AG09319 (cell line): ENCODE results near the gene C5orf63.
"Not testable (repeated sequence)": the region's sequence is repeated elsewhere in the genome, so short reads cannot be mapped to it uniquely, and the experiment has no call there.

ENCODE experiments used
- DNase-seq: peaks from one replicate; pipeline ENCODE4 v3.0.0-alpha.2; 2010; ENCODE audit warnings: low read depth; ENCODE audit errors: extremely low read depth
- TF ChIP-seq, protein P1 (sequence below): IDR thresholded peaks from 2 replicates; pipeline ENCODE4 v1.5.1; 2011; ENCODE audit warnings: low read depth, mild to moderate bottlenecking, inconsistent platforms, low read length, moderate library complexity

The C5orf63 gene

DNA sequence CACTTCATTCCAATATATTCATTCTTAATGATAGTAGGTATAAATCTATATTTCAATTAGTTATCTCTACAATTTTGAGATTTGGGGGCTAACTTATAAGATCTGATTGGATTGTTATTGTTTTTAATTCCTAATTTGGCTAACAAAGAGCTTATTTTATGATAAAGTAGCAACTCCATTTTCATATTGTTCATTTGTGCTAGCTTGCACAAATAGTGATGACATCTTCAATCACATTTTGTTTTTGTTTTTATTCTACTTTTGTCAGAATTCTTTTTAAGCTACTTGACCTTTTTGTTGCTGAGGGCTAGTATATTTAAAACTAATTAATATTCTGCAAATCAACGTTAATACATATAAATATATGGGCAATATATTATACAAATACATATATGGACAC lies 65.8 kb downstream of the C5orf63 start:
- TF ChIP-seq, protein P1, sequence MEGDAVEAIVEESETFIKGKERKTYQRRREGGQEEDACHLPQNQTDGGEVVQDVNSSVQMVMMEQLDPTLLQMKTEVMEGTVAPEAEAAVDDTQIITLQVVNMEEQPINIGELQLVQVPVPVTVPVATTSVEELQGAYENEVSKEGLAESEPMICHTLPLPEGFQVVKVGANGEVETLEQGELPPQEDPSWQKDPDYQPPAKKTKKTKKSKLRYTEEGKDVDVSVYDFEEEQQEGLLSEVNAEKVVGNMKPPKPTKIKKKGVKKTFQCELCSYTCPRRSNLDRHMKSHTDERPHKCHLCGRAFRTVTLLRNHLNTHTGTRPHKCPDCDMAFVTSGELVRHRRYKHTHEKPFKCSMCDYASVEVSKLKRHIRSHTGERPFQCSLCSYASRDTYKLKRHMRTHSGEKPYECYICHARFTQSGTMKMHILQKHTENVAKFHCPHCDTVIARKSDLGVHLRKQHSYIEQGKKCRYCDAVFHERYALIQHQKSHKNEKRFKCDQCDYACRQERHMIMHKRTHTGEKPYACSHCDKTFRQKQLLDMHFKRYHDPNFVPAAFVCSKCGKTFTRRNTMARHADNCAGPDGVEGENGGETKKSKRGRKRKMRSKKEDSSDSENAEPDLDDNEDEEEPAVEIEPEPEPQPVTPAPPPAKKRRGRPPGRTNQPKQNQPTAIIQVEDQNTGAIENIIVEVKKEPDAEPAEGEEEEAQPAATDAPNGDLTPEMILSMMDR = no peak

DNA sequence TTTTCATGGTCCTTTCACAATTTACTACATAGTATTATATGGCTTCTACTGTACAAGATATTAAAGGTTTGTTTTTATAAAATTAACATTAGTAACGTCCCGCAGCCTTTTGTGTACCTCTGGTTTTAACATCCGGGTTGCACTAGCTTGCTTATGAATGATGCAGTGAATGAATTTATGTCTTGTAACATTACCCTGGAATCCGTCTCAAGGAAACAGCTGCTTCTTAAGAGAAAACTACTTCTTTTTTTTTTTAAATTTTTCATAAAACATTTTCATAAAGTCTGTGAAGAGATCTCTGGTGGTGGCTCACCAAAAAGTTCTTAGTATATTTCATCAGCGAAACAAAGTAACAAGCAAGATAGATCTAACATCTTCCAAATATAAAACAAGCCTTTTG lies 66.6 kb downstream of the C5orf63 start:
- TF ChIP-seq, protein P1 = no peak
- DNase-seq = no peak

More for the DNA sequence above, 65.8 kb downstream of the C5orf63 start:
- no peak for DNase-seq

DNA sequence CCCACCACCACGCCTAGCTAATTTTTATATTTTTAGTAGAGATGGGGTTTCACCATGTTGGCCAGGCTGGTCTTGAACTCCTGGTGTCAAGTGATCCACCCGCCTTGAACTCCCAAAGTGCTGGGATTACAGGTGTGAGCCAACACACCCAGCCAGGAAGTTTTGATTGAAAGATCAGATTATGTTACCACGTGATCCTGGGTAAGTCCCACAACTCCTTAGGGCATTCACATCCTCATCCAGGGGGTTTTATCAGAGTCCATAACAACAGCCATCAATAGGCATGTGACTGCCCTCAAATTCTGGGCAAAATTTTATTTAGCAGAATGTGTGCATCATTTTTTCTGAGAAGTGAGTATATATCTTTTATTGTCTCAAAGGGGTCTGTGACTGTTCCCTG lies 68.0 kb downstream of the C5orf63 start:
- DNase-seq = not testable (repeated sequence)

DNA sequence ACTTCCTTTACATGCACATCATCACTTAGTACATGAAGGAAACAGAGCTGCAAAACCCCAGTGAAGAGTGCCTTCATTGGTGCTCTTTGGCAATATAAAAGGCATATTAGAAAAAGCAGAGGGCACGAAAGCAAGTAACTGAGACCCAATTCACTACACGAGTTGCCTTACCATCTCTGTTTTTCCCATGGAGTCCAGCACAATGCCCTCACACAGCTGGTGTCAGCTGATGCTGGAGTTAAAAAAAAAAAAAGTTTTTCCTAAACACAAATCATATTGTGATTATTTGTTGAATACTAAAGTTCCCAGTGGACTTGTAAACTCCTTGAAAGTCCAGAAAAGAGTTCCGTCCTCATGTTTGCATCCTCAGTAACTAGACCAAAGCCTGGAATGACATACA lies 68.6 kb downstream of the C5orf63 start:
- no peak for DNase-seq

DNA sequence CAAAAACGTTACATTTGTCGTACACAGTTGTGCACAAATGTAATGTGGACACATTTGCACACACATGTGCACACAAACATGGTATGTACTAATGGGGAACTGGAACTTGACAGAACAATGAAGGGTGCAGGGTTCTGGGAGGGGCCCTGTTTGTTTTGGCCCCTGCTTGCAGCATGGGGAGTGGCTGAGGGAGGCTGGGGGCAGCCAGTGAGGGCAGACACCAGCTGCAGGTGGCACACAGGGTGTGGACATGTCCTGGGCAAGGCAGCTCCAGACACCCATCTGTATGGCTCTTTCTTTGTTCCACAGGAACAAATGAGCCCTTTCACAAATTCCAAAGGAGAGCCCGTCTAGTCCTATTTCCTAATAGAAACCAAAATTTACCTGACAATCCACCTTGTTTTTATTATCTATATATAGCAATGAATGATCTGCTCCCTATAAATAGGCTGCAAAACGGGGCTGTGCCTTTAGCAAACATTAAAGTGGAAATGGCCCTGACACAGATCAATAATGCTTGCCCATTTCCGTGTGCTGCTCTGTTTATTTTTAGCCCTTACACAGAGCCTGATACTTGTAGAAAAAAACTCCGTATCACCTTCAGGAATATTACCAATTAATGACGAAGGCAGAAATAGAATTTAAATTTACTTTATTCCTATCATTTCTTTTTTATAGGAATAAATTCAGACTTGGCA lies 69.4 kb downstream of the C5orf63 start:
- TF ChIP-seq, protein P1 = no peak
- DNase-seq = no peak

More for the DNA sequence above, 68.6 kb downstream of the C5orf63 start:
- TF ChIP-seq, protein P1 = no peak

DNA sequence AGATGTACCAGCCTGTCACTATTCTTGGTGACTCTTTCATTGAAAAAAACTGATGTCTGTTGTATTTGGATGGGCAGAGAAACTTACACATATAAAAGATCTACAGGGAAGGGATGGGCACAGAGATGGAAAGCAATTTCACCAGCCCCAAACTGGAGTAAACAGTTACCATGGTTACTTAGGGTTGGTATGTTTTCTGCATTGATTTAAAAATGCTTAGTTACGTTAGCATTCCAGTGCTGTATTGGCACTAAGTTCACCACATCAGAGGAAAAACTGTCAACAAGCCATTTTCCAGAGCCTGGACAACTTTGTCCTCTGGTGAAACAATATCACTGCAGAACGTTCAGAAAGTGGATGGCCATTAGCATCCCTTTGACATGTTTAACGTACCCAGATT lies 70.9 kb downstream of the C5orf63 start:
- DNase-seq = no peak

DNA sequence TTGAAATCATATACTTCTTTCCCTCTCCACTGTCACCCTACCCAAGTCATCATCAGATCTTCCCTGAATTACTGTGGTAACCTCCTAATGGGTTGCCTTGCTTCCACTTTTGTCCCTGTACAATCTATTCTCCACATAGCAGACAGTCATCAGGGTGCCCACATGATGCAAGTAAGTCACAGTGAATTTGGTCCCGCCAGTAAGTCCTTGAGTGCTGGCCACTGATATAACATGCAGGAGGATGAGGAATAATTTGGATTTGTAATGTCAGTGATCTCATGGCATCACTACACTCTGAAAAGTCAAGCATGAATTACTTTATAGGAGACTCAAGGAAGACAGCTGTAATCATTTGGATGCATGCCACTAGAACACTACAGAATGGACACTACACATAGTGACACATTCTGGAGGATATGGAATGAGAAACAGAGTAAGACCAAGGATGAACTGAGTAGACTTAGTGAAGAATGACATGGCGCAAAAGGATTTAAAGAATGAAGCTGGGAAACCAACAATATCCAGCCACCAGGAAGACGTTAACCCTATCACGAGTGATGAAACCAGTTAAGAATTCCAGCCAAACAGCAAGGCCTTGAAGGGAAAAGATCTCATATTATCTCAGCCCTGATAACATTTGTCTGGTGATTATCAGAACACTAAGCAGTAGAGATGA lies 71.5 kb downstream of the C5orf63 start:
- DNase-seq = no peak
- TF ChIP-seq, protein P1 = no peak

More for the DNA sequence above, 70.9 kb downstream of the C5orf63 start:
- TF ChIP-seq, protein P1 = no peak
